Measurements from ENCODE around the gene PLEKHA6.

PLEKHA6 gene

DNA sequence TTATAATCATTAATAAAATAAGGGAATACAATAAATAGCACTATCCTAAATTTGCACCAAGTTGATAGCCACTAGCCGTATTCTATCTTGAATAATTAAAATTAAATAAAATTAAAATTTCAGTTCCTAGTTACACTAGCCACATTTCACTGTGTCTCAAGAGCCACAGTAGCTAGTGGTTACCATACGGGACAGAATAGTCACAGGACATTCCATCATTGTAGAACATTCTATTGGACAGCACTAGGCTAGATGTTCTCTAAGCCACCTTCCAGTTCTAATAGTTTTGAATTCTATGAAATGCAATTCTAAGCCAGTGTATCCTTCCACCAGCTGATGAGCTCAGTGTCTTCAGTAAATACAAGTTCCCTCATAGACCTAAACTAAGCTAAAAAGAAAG lies 74.8 kb downstream of the PLEKHA6 start:
- Histone ChIP-seq H3K9ac (no peak overlapping the region), H3K4me1 (peaks cover 41% of the 10 kb centered on the region), H3K4me2 (no peak overlapping the region), H3K36me3 (no peaks in the 10 kb centered on the region), H4K20me1 (no peaks in the 10 kb centered on the region), H3K9me3 (peaks cover 6% of the 10 kb centered on the region; the same call in 1 of the 2 replicates), H3K27me3 (no peaks in the 10 kb centered on the region), H3K4me3 (no peak overlapping the region), H3K27ac (no peak overlapping the region)
- no peak for TF ChIP-seq Cebpa-rat (IDR thresholded peaks at IDR 0.05)

DNA sequence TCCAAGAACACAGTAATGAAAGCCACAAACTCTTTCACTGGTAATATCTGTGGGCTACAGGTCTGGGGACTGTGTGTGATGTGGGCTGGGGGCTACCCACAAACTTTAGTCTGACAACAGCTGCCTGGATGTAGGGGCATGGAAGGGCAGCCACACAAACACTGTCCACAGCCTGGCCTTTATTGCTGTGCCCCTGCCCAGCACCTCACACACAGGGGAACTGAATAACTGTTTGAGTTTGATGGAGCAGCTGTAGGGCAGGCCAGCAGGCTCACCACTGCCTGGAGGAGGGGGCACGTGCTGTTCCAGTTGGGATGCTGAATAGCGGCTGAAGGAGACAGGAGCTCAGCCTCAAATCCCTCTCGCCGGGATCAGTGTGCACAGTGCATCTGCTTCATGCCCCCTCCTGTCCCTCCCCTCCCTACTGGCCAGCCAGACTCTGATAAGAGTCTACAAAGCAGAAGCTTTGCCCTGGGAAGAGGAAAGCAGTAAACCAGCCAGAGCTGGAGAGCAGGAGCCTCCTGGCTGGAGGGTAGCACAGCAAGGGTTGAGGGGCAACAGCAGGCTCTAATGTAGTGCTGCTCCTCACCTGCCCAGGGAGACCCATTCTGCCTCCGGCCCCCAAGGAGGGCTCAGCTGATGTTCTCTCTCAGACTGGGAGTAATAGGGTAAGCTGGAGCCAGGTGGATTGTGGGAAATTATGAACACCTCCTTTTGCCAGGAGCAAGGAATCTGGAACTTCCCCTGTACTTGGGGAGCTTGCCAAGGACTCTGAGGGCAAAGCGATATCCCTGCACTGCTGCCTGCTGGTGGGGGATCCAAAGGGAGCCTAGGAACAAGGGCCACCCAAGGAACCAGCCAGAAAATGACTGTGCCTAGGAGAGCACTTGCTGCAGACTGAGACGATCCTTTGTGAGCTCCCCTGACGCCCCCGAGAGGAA lies 75.7 kb downstream of the PLEKHA6 start:
- H3K4me3 ChIP-seq = no peak overlapping the region
- no peaks in the 10 kb centered on the region for H3K36me3 ChIP-seq
- H3K9me3 ChIP-seq = peaks cover 11% of the 10 kb centered on the region; the same call in 1 of the 2 replicates
- no peaks in the 10 kb centered on the region for H4K20me1 ChIP-seq
- no peaks in the 10 kb centered on the region for H3K27me3 ChIP-seq
- peaks cover 42% of the 10 kb centered on the region for H3K4me1 ChIP-seq
- no peak overlapping the region for H3K4me2 ChIP-seq
- H3K27ac ChIP-seq = no peak overlapping the region
- no peak overlapping the region for H3K9ac ChIP-seq
- no peak for TF ChIP-seq Cebpa-rat (IDR thresholded peaks at IDR 0.05)

- Histone ChIP-seq H3K9ac (no peak overlapping the region), H3K27ac (no peak overlapping the region), H3K36me3 (no peaks in the 10 kb centered on the region), H3K4me3 (no peak overlapping the region), H3K4me2 (no peak overlapping the region), H3K4me1 (peaks cover 42% of the 10 kb centered on the region), H3K9me3 (peaks cover 11% of the 10 kb centered on the region; the same call in 1 of the 2 replicates), H3K27me3 (no peaks in the 10 kb centered on the region), H4K20me1 (no peaks in the 10 kb centered on the region)
- TF ChIP-seq Cebpa-rat (IDR thresholded peaks at IDR 0.05) = no peak
Measured at GRCh38 chr1:204282761-204283221, 76.9 kb downstream of the PLEKHA6 start.

GRCh38 chr1:204280099-204280961 lies 79.4 kb downstream of the PLEKHA6 start:
- H4K20me1 ChIP-seq = no peaks in the 10 kb centered on the region
- H3K36me3 ChIP-seq = no peaks in the 10 kb centered on the region
- H3K9me3 ChIP-seq = peaks cover 11% of the 10 kb centered on the region; the same call in 1 of the 2 replicates
- TF ChIP-seq Cebpa-rat (IDR thresholded peaks at IDR 0.05) = no peak
- no peak overlapping the region for H3K27ac ChIP-seq
- no peak overlapping the region for H3K4me3 ChIP-seq
- H3K4me1 ChIP-seq = peaks cover 33% of the 10 kb centered on the region
- H3K9ac ChIP-seq = no peak overlapping the region
- no peak overlapping the region for H3K4me2 ChIP-seq
- H3K27me3 ChIP-seq = no peaks in the 10 kb centered on the region

GRCh38 chr1:204278958-204279357 lies 80.8 kb downstream of the PLEKHA6 start:
- Histone ChIP-seq H3K4me3 (no peak overlapping the region), H3K27me3 (no peaks in the 10 kb centered on the region), H3K9ac (no peak overlapping the region), H3K27ac (no peak overlapping the region), H3K9me3 (peaks cover 11% of the 10 kb centered on the region; the same call in 1 of the 2 replicates), H3K36me3 (no peaks in the 10 kb centered on the region), H3K4me2 (peak overlapping the region; percentile 43), H4K20me1 (no peaks in the 10 kb centered on the region), H3K4me1 (peaks cover 46% of the 10 kb centered on the region)
- TF ChIP-seq Cebpa-rat (IDR thresholded peaks at IDR 0.05) = no peak

DNA sequence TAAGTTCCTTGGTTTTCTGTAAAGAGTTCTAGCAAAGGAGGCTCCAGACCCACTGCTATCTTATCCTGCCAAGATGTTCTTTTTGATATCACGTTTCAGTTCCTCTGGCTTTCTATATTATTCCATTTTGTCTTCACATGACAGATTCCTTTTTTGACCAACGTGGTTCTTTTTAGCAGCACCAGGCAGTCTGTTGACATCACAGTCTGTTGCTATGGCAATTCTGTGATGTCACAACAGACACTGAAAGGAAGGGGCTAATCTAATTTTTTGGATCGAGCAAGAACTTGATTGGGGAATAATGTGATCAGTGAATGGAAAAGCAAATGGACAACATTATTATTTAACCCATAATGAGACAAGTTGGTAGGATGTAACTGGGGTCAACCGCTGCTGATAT lies 81.5 kb downstream of the PLEKHA6 start:
- Histone ChIP-seq H4K20me1 (no peaks in the 10 kb centered on the region), H3K4me2 (peak overlapping the region; percentile 43; the same call in 1 of the 2 replicates), H3K36me3 (no peaks in the 10 kb centered on the region), H3K4me3 (no peak overlapping the region), H3K4me1 (peaks cover 53% of the 10 kb centered on the region), H3K9me3 (peaks cover 11% of the 10 kb centered on the region; the same call in 1 of the 2 replicates), H3K9ac (no peak overlapping the region), H3K27me3 (no peaks in the 10 kb centered on the region), H3K27ac (no peak overlapping the region)
- TF ChIP-seq Cebpa-rat (IDR thresholded peaks at IDR 0.05) = no peak

DNA sequence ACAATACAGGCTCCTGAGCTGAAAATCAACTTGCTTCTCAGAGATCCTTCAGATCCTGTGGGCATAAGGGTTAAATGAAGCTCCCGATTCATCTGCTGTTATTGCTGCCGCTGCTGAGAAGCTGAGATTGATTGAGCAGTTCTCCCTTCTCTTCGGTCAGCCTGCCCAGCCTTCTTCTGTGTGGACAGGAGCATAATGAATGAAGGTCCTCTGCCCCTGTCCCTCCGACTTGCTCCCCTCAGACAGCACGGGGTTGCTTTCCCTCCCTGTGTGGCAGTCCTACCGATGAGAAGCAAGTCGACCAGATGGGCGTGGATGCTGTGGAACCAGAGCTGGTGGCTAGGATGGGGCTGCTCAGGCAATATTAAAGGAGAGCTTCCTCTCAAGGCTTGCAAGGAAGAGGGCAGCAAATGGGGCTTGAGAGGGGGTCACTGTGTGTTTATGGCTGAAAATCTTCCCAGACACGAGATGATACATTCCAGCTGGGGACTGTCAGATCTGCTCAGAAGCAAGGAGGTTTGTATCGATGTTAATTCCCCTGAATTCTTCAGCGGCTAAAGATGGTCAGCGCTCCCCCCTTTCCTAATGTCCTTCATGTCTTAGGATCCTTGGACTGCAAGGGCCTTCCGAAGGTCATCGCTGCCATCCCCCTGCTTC lies 82.0 kb downstream of the PLEKHA6 start:
- TF ChIP-seq Cebpa-rat (IDR thresholded peaks at IDR 0.05) = no peak
- Histone ChIP-seq H4K20me1 (no peaks in the 10 kb centered on the region), H3K36me3 (no peaks in the 10 kb centered on the region), H3K9me3 (peaks cover 11% of the 10 kb centered on the region; the same call in 1 of the 2 replicates), H3K27ac (no peak overlapping the region), H3K4me2 (no peak overlapping the region), H3K4me3 (no peak overlapping the region), H3K9ac (no peak overlapping the region), H3K4me1 (peaks cover 59% of the 10 kb centered on the region), H3K27me3 (no peaks in the 10 kb centered on the region)

DNA sequence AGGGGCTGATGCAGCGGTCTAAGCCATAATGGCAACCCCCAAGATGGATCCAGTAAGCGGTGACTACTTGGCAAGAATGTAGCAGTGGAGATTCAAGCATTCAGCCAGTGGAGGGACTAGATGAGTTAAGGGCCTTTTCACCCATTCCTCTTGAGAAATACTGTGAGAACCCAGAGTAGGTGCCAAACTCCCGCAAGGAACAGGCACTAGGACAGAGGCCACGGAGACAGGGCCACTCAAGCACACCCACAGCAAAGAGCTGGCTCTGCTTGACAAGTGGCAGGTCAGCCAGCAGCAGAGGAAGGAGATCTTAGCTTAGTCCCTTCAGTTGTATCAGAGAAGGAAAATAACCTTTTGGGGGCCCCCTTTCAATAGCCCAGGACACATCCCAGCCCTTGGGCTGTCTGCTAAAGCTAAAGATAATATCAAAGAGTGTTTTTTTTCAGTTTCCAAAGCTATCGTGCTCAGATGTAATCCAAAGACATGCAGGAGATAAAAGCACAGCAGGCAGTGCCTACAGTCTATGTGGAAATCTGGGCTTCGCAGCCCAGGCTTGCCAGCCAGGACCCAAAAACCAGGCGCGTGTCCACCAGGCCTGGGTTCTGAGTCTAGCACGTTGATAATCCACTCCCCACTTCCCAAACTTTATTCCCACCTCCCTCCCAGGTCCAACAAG lies 83.9 kb downstream of the PLEKHA6 start:
- peaks cover 77% of the 10 kb centered on the region for H3K4me1 ChIP-seq
- H3K4me3 ChIP-seq = no peak overlapping the region
- peak overlapping the region; percentile 94 for H3K4me2 ChIP-seq
- H4K20me1 ChIP-seq = no peaks in the 10 kb centered on the region
- H3K27me3 ChIP-seq = no peaks in the 10 kb centered on the region
- peak overlapping the region; percentile 83 for H3K27ac ChIP-seq
- no peak for TF ChIP-seq Cebpa-rat (IDR thresholded peaks at IDR 0.05)
- peaks cover 11% of the 10 kb centered on the region; the same call in 1 of the 2 replicates for H3K9me3 ChIP-seq
- H3K9ac ChIP-seq = no peak overlapping the region
- H3K36me3 ChIP-seq = no peaks in the 10 kb centered on the region

GRCh38 chr1:204274446-204274845 lies 85.3 kb downstream of the PLEKHA6 start:
- Histone ChIP-seq H3K4me3 (no peak overlapping the region), H3K27ac (peak overlapping the region; percentile 83), H4K20me1 (no peaks in the 10 kb centered on the region), H3K9ac (no peak overlapping the region; the same call in 1 of the 2 replicates), H3K36me3 (no peaks in the 10 kb centered on the region), H3K4me1 (peaks cover 91% of the 10 kb centered on the region), H3K4me2 (peak overlapping the region; percentile 94), H3K9me3 (0 out of 2 replicates have a peak, but pooled peaks cover under 1% of the 10 kb centered on the region), H3K27me3 (no peaks in the 10 kb centered on the region)
- TF ChIP-seq Cebpa-rat (IDR thresholded peaks at IDR 0.05) = no peak

Measured in BLaER1 (cell line).